Endothelial cell (in vitro differentiated cells): Measurements from ENCODE around the gene MC3R. TPM values are rescaled to one million over a fixed set of nuclear protein-coding genes. Genes with fewer than 3 reads are reported as not detected.

Source experiments
- DNase-seq: peaks from one replicate; pipeline ENCODE4 v3.0.0; 2021; ENCODE audit warnings: low spot score
- H3K27ac Mint-ChIP-seq: one replicate; pipeline ENCODE4 v1.8.0; 2021; ENCODE audit warnings: mixed read lengths, inconsistent platforms; ENCODE audit not compliant: unreplicated experiment
- H3K27me3 Mint-ChIP-seq: one replicate; pipeline ENCODE4 v1.8.0; 2021; ENCODE audit warnings: mild to moderate bottlenecking, moderate library complexity, mixed read lengths, inconsistent platforms; ENCODE audit not compliant: unreplicated experiment
- H3K36me3 Mint-ChIP-seq: one replicate; pipeline ENCODE4 v1.8.0; 2021; ENCODE audit warnings: mild to moderate bottlenecking, low read depth, mixed read lengths, inconsistent platforms; ENCODE audit not compliant: unreplicated experiment
- H3K4me1 Mint-ChIP-seq: one replicate; pipeline ENCODE4 v1.8.0; 2021; ENCODE audit warnings: mild to moderate bottlenecking, mixed read lengths, inconsistent platforms; ENCODE audit not compliant: unreplicated experiment
- H3K4me3 Mint-ChIP-seq: one replicate; pipeline ENCODE4 v1.8.0; 2021; ENCODE audit warnings: mild to moderate bottlenecking, mixed read lengths, inconsistent platforms; ENCODE audit not compliant: unreplicated experiment
- H3K9me3 Mint-ChIP-seq: one replicate; pipeline ENCODE4 v1.8.0; 2021; ENCODE audit warnings: mixed read lengths, inconsistent platforms; ENCODE audit not compliant: unreplicated experiment
- total RNA-seq: library from RNA; stranded (reverse); fragmentation: NEBNext Ultra II Directional; extraction: Animal tissue kit (Norgen Biotek cat#: 25700); gene quantifications from one replicate; pipeline ENCODE4 v1.2.1, GENCODE V29; 2021; ENCODE audit not compliant: unreplicated experiment
- TF ChIP-seq, protein P1 (sequence below): fragments of 200-600 bp; sonication (generic); IDR thresholded peaks from one replicate; pipeline ENCODE4 v1.5.0; 2021; ENCODE audit warnings: antibody characterized with exemption; ENCODE audit not compliant: unreplicated experiment

MC3R gene
- total RNA-seq, 1 donor from 2014 or later: not detected

DNA sequence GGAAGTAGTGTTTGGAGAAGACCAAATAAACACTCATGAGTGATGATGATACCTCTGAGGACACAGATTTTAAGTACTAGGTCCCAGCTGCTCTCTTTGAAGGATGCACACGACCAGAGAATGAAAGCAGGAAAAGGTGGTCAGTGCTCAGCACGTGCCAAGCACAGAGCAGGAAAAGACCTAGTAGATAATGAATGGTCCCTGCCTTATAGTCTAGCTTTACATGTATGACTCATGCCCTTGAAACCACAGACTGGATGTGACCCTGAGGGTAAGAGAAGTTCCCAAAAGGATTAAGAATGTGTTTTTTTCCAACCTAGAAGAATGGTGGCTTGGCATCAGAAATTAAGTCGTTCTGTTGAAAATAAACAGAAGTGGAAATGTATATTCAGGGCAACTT is 2.8 kb upstream of the MC3R start:
- TF ChIP-seq, protein P1, sequence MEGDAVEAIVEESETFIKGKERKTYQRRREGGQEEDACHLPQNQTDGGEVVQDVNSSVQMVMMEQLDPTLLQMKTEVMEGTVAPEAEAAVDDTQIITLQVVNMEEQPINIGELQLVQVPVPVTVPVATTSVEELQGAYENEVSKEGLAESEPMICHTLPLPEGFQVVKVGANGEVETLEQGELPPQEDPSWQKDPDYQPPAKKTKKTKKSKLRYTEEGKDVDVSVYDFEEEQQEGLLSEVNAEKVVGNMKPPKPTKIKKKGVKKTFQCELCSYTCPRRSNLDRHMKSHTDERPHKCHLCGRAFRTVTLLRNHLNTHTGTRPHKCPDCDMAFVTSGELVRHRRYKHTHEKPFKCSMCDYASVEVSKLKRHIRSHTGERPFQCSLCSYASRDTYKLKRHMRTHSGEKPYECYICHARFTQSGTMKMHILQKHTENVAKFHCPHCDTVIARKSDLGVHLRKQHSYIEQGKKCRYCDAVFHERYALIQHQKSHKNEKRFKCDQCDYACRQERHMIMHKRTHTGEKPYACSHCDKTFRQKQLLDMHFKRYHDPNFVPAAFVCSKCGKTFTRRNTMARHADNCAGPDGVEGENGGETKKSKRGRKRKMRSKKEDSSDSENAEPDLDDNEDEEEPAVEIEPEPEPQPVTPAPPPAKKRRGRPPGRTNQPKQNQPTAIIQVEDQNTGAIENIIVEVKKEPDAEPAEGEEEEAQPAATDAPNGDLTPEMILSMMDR: no peak
- Mint-ChIP-seq H3K4me1 (no peaks in the 10 kb centered on the region), H3K4me3 (no peak overlapping the region), H3K36me3 (peaks cover 29% of the 10 kb centered on the region), H3K27me3 (peaks cover 18% of the 10 kb centered on the region), H3K9me3 (peaks cover 44% of the 10 kb centered on the region), H3K27ac (no peak overlapping the region)
- no peak for DNase-seq

DNA sequence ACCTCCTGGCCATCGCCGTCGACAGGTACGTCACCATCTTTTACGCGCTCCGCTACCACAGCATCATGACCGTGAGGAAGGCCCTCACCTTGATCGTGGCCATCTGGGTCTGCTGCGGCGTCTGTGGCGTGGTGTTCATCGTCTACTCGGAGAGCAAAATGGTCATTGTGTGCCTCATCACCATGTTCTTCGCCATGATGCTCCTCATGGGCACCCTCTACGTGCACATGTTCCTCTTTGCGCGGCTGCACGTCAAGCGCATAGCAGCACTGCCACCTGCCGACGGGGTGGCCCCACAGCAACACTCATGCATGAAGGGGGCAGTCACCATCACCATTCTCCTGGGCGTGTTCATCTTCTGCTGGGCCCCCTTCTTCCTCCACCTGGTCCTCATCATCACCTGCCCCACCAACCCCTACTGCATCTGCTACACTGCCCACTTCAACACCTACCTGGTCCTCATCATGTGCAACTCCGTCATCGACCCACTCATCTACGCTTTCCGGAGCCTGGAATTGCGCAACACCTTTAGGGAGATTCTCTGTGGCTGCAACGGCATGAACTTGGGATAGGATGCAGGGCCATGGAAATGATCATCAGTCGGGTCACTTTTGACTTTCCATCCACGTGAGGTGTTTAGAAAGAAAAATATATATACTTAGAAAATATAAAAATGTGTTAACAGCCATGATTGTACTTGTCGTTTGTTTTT is 868 bp downstream of the MC3R start:
- TF ChIP-seq, protein P1: no peak
- Mint-ChIP-seq H3K27me3 (peaks cover 18% of the 10 kb centered on the region), H3K4me3 (no peak overlapping the region), H3K36me3 (peaks cover 22% of the 10 kb centered on the region), H3K4me1 (no peaks in the 10 kb centered on the region), H3K9me3 (peaks cover 37% of the 10 kb centered on the region), H3K27ac (peak overlapping the region; percentile 17)
- DNase-seq: no peak

GRCh38 chr20:56249956-56250355 is 1.4 kb downstream of the MC3R start:
- Mint-ChIP-seq H3K27ac (no peak overlapping the region), H3K9me3 (peaks cover 37% of the 10 kb centered on the region), H3K4me3 (no peak overlapping the region), H3K4me1 (no peaks in the 10 kb centered on the region), H3K36me3 (peaks cover 22% of the 10 kb centered on the region), H3K27me3 (peaks cover 18% of the 10 kb centered on the region)
- TF ChIP-seq, protein P1: no peak
- no peak for DNase-seq

DNA sequence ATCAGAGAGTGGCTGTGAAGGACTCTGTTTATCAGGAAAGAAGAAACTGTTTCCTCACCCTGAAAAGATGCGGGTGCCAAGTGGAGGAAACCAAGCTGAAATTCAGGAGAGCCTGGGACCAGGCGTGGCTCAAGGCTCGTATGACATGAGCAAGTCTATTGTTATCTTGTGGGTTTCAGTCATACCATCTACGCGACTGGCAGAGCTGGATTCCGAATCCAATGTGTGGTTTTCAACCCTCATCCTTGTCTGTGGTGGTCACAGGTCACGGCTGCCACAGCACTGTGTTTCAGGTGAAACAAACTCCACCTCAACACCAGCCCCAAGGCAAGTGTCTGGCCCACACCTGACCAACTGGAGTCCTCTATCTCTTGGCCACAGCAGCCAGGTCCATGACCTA is 9.1 kb downstream of the MC3R start:
- TF ChIP-seq, protein P1: no peak
- Mint-ChIP-seq H3K27me3 (peaks cover 3% of the 10 kb centered on the region), H3K9me3 (peaks cover 45% of the 10 kb centered on the region), H3K36me3 (peaks cover 4% of the 10 kb centered on the region), H3K4me1 (no peaks in the 10 kb centered on the region), H3K4me3 (no peak overlapping the region), H3K27ac (no peak overlapping the region)
- DNase-seq: no peak

- Mint-ChIP-seq H3K4me1 (no peaks in the 10 kb centered on the region), H3K27ac (no peak overlapping the region), H3K9me3 (peaks cover 62% of the 10 kb centered on the region), H3K27me3 (peaks cover 3% of the 10 kb centered on the region), H3K4me3 (no peak overlapping the region), H3K36me3 (peaks cover 4% of the 10 kb centered on the region)
- TF ChIP-seq, protein P1: no peak
- no peak for DNase-seq
Observed at GRCh38 chr20:56259948-56260347, 11.4 kb downstream of the MC3R start.
